HepG2 (cell line): ENCODE results near the gene PODN. TPM values are rescaled to one million over a fixed set of nuclear protein-coding genes. Genes with fewer than 3 reads are reported as not detected.

Experiments used
- ARID2 ChIP-seq: sonication (generic); formaldehyde crosslinking; IDR thresholded peaks from 2 replicates; pipeline ENCODE4 v1.8.1; 2022; ENCODE audit warnings: mild to moderate bottlenecking, missing genetic modification reagents, borderline replicate concordance
- DMAP1 ChIP-seq: IDR thresholded peaks from 2 replicates; pipeline ENCODE4 v1.6.1; 2016
- FOSL2 ChIP-seq: sonication (generic); formaldehyde crosslinking; IDR thresholded peaks from 2 replicates; pipeline ENCODE4 v1.4.0; 2020; ENCODE audit warnings: missing genetic modification reagents
- FOXJ3 ChIP-seq: sonication (generic); formaldehyde crosslinking; IDR thresholded peaks from 2 replicates; pipeline ENCODE4 v1.4.0; 2020; ENCODE audit warnings: missing genetic modification reagents, mild to moderate bottlenecking, borderline replicate concordance
- GFI1 ChIP-seq: sonication (generic); formaldehyde crosslinking; IDR thresholded peaks from 2 replicates; pipeline ENCODE4 v1.5.0; 2020; ENCODE audit warnings: missing genetic modification reagents, mild to moderate bottlenecking, borderline replicate concordance
- MYPOP ChIP-seq: sonication (generic); formaldehyde crosslinking; IDR thresholded peaks from 2 replicates; pipeline ENCODE4 v1.8.1; 2023; ENCODE audit warnings: mild to moderate bottlenecking, moderate library complexity, missing genetic modification reagents
- PAXIP1 ChIP-seq: sonication (generic); formaldehyde crosslinking; conservative IDR thresholded peaks from 2 replicates; pipeline ENCODE4 v1.4.0; 2020; ENCODE audit warnings: mild to moderate bottlenecking, missing genetic modification reagents, moderate library complexity
- PLRG1 ChIP-seq: fragments of 450-650 bp; conservative IDR thresholded peaks from 2 replicates; pipeline ENCODE4 v1.6.1; 2016
- REXO4 ChIP-seq: sonication (generic); formaldehyde crosslinking; IDR thresholded peaks from 2 replicates; pipeline ENCODE4 v1.8.0; 2022; ENCODE audit warnings: missing genetic modification reagents, mild to moderate bottlenecking, borderline replicate concordance
- SATB2 ChIP-seq: sonication (generic); formaldehyde crosslinking; IDR thresholded peaks from 2 replicates; pipeline ENCODE4 v1.5.0; 2020; ENCODE audit warnings: missing genetic modification reagents
- SP2 ChIP-seq: sonication (generic); formaldehyde crosslinking; IDR thresholded peaks from 2 replicates; pipeline ENCODE4 v1.5.1; 2020; ENCODE audit warnings: mild to moderate bottlenecking, missing genetic modification reagents
- ZBTB25 ChIP-seq: IDR thresholded peaks from 2 replicates; pipeline ENCODE4 v1.6.1; 2018; ENCODE audit warnings: missing genetic modification reagents
- ZBTB34 ChIP-seq: sonication (generic); formaldehyde crosslinking; IDR thresholded peaks from 2 replicates; pipeline ENCODE4 v1.8.0; 2022; ENCODE audit warnings: mild to moderate bottlenecking, missing genetic modification reagents
- ZBTB46 ChIP-seq: sonication (generic); formaldehyde crosslinking; IDR thresholded peaks from 2 replicates; pipeline ENCODE4 v1.4.0; 2020; ENCODE audit warnings: mild to moderate bottlenecking, missing genetic modification reagents, borderline replicate concordance
- ZFYVE20 ChIP-seq: sonication (generic); formaldehyde crosslinking; IDR thresholded peaks from 2 replicates; pipeline ENCODE4 v1.8.0; 2023; ENCODE audit warnings: low read depth, mild to moderate bottlenecking, moderate library complexity, missing genetic modification reagents, borderline replicate concordance
- ZNF639 ChIP-seq: conservative IDR thresholded peaks from 2 replicates; pipeline ENCODE4 v1.6.1; 2018; ENCODE audit warnings: missing genetic modification reagents
- ZNF644 ChIP-seq: IDR thresholded peaks from 2 replicates; pipeline ENCODE4 v1.6.1; 2016; ENCODE audit warnings: low read depth
- polyA plus RNA-seq, 8 experiments: library from polyadenylated mRNA; depleted of rRNA in 3 of 8; stranded (reverse) in 7 of 8; unstranded in 1 of 8; fragments of >200 nt; fragmentation: Illumina TruSeq in 4 of 8; extraction: Trizol in 4 of 8; gene quantifications; 2 replicates each; pipeline versions ENCODE4 v1.2.1 to v1.2.3, GENCODE V29; 2011 to 2016; ENCODE audit warnings: low read depth in 4 of 8, missing spikeins in 1 of 8, mixed read lengths in 1 of 8; ENCODE audit not compliant: insufficient read depth in 1 of 8
- total RNA-seq, 5 experiments: library from RNA; depleted of rRNA; stranded (reverse); fragments of >200 nt; fragmentation: Illumina TruSeq; extraction: Trizol; gene quantifications; 2 replicates each; pipeline ENCODE4 v1.2.3, GENCODE V29; 2016; ENCODE audit warnings: low read depth in 1 of 5

Gene PODN
- total and polyA plus RNA-seq, 2 of the 13 experiments (the other 11 are each of a cell fraction or from before 2014, with no cell fraction given): 0.13 TPM; not detected in 1

- TF ChIP-seq MYPOP (CRISPR knock-in tag): 0 out of 2 replicates have a peak, but pooled peaks have one; percentile 75
- 0 out of 2 replicates have a peak, but pooled peaks have one; percentile 10 for TF ChIP-seq ZNF644
- no peak for TF ChIP-seq SP2 (CRISPR knock-in tag)
- peak; percentile 93; the same call in 1 of the 2 replicates for TF ChIP-seq FOXJ3 (CRISPR knock-in tag)
- TF ChIP-seq ARID2: peak; percentile 58; the same call in 1 of the 2 replicates
- TF ChIP-seq DMAP1: peak; percentile 40; the same call in 1 of the 2 replicates
- peak; percentile 65; the same call in 1 of the 2 replicates for TF ChIP-seq ZNF639 (CRISPR knock-in tag)
- no peak for TF ChIP-seq PLRG1
- TF ChIP-seq ZBTB46 (CRISPR knock-in tag): no peak
- TF ChIP-seq SATB2 (CRISPR knock-in tag): no peak
- peak; percentile 90 for TF ChIP-seq GFI1 (CRISPR knock-in tag)
- peak; percentile 87; the same call in 1 of the 2 replicates for TF ChIP-seq ZBTB34 (CRISPR knock-in tag)
- peak; percentile 92 for TF ChIP-seq ZBTB25 (CRISPR knock-in tag)
- TF ChIP-seq ZFYVE20: no peak
- no peak for TF ChIP-seq REXO4 (CRISPR knock-in tag)
- peak; percentile 87 for TF ChIP-seq FOSL2 (CRISPR knock-in tag)
- peak; percentile 95 for TF ChIP-seq PAXIP1 (CRISPR knock-in tag)
These were observed 45.7 kb downstream of the PODN start (continued) for GRCh38 chr1:53107570-53108322.
